Hematopoietic multipotent progenitor cell treated with erythropoietin and hydrocortisone succinate and interleukin-3 and kit ligand, for 4 days (in vitro differentiated cells): ENCODE data around the gene MEN1.

ENCODE experiments used
- DNase-seq: peaks from one replicate; pipeline ENCODE4 v3.0.0-alpha.2; 2015

The MEN1 gene

GRCh38 chr11:64845129-64845775 is 34.9 kb upstream of the MEN1 start:
- DNase-seq, result no peak

- DNase-seq, result peak; percentile 88
These were observed 34.2 kb upstream of the MEN1 start, which contains the start of gene CDC42BPG for GRCh38 chr11:64844330-64845128. TSS of gene CDC42BPG (minus strand) at chr11:64844653. CDS start at chr11:64844569, 84 bp downstream.

DNA sequence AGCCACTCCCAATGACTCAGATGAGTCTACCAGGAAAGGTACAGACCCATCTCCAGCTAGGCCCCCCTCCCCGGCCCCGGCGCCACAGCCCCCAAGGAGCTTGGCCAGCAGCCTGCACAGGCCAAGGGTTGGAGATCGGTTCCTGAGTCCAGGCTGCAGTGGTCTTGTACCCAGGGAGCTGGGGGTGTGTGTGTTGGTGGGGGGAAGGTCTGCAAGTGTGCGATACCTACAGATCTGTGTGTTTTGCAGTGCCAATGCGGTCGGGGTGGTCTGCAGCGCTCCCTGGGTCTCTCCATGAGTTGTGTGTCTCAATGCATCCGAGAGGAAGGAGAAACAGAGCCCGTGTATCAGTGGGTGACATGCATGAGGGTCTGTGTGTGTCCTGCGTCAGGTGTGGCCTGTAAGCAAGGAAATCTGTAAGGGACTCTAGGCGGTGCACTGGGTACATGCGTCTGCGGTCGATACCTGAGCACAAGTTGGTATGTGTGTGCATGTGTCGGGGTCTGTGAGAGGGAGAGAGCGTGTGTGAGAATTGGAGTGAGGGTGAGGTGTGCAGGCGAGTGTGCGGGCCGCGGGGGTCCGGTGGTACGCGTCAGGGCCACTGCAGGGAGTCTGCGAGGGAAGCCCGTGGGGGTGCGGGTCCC is 33.5 kb upstream of the MEN1 start:
- no peak for DNase-seq

DNA sequence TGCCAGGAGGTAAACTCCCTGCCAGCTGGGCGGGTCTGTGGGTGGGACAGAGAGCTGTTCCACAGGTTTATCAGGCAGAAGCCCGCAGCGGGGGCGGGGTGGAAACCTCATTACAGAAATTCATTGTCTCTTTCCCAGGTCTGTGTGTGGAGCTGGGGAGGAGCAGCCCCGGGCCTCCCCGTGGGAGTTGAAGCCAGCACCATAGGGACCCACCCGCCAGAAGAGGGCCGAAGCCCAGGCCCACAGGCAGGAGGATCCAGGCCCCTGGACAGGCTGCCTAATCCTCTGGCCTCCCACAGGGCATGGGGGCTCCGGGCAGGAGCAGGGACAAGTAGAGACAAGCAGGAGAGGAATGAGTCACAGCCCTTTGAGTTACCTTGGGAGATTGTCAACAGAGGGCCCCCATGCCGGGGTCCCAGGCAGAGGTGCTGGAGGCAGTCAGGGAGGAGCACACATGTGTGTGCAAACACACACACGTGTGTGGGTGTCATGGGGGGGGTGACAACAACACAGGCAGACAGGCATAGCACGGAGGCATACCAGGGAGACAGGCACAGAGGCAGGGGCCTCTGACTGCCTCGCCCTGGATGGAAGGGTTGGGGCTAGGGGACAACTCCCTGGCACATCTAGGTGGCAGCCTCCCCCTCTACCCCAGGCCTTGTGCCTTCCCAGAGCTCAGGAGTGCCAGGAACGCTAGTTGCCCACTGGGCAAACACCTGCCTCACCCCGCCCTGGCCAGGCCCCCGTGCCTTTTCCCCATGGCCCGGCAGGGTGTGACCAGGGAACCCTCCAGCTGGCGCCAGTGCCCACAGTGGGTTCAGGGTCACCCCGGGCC is 32.7 kb upstream of the MEN1 start:
- no peak for DNase-seq

DNA sequence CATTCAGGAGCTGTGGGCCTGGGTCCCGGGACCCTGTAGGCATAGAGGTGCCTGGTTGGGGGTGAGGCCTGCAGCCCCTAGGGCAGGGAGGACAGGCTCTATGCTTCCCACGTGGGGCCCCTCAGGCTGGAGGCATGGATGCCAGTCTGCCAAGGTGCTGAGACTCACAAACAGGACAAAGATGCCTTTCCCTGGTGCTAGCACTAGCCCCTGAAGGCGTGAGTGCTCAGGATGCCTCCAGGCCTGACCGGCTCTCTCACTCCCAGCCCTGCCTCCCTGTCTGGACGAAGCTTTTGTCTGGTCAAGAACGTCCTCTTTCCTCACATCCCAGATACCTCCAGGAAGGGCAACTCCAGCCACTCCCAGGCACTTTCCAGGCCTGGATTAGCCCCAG is 32.0 kb upstream of the MEN1 start:
- no peak for DNase-seq

- DNase-seq, result no peak
These were observed 31.4 kb upstream of the MEN1 start for GRCh38 chr11:64841592-64842365.

DNA sequence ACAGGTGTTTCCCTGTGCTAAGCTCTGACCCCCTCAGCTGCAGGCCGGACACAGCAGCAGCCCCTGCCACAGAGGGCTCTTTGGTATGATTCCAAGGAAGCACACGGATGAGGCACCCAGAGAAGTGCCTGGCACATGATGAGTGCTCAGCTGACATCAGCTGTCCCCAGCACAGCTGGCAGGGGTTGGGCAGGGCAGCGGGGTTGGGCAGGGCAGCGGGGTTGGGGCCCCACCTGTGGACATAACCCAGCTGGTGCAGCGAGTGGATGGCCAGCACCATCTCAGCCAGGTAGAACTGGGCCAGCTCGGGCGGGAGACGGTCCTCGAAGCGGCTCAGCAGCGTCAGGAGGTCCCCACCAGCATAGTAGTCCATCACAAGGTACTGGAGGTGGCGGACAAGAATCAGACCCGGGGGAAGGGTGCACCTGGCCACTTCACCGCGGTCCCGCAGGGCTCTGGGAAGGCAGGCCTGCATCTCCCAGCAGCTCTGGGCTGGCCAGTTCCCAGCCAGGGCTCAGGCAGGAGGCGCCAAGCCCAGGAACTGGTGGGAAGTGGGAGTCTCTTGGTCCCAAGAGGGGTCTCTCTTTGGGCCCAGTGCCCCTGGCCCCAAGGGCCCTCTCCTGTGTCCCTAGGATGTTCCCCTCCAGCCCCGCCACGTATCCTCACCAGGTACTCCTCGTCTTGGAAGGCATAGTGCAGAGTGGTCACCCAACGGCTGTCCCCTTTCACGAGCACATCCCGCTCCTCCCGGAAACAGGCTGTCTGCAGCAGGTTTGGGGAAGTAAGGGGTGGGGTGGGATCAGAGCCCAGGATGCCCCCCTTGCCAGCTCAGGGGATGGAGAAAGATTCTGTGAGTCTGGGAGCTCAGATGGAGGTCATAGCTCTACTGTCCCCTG is 29.8 kb upstream of the MEN1 start:
- DNase-seq, result no peak

DNA sequence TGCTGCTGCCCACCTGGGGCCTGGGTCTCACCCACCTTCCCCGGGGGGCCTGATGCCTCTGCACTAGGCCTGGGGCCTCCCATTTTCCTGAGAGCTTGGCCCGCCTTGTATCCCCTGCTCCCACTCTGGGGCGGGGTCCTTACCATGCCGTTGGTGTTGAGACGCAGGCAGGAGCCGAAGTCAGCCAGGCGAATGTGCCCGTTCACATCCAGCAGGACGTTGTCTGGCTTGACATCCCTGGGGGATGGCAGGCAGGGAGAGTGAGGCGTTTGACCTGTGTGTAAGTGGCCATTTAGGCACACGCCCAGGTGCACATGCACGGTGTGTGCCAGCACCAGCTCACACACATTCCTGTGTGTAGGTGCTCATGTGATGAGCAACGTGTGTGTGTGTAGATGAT is 29.0 kb upstream of the MEN1 start:
- no peak for DNase-seq

GRCh38 chr11:64838600-64839334 is 28.4 kb upstream of the MEN1 start:
- DNase-seq, result no peak

DNA sequence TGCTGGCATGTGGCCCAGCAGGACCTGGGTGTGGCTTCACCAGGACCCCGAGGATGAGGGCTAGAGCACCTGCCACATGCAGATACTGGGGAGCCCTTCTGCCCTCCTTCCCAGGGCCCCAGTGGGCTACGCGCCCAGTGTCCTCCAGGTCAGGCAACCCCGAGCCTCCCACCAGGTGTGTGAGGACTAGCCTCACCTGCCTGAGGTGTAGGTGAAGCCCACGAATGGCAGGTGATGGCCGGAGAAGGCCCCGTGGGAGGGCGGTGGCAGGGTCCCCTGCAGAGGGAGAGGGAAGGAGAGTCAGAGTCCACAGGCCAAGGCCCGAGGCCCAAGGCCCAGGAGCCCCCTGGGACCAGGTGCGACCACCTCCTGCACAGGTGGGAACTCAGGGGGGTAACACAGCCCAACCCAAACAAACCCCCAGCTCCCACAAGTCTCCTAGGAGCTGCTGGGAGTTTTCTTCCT is 27.6 kb upstream of the MEN1 start:
- DNase-seq, result no peak

DNA sequence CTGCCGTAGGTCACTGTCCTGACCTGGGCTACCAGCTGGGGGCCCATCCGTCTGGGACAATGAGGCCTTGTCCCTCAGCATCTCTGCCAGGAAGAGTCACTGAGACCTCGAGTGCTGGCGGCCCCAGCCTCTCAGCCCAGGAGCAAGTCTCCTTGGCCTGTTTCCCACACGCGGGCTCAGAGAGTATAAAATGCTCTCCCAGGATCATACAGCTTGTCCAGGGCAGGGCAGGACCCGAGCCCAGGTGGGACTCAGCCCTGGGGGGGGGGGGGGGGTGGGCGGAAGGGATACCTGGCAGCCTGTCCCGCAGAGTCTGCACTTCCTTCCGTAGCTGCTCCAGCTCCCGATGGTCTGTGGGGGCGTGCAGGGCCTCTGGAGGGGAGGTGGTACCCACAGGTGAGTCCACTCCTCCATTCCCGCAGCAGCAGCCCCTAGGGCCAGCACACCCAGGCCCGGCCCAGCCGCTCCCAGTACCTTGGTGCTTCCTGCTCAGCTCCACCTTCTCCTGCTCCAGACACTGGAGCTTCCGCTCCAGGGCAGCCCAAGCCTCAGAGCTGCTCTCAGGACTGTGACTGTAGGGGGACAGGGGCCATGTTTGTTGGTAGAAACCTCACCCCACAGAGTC is 26.2 kb upstream of the MEN1 start:
- no peak for DNase-seq

- no peak for DNase-seq
These were observed 25.5 kb upstream of the MEN1 start for GRCh38 chr11:64835616-64836447.

DNA sequence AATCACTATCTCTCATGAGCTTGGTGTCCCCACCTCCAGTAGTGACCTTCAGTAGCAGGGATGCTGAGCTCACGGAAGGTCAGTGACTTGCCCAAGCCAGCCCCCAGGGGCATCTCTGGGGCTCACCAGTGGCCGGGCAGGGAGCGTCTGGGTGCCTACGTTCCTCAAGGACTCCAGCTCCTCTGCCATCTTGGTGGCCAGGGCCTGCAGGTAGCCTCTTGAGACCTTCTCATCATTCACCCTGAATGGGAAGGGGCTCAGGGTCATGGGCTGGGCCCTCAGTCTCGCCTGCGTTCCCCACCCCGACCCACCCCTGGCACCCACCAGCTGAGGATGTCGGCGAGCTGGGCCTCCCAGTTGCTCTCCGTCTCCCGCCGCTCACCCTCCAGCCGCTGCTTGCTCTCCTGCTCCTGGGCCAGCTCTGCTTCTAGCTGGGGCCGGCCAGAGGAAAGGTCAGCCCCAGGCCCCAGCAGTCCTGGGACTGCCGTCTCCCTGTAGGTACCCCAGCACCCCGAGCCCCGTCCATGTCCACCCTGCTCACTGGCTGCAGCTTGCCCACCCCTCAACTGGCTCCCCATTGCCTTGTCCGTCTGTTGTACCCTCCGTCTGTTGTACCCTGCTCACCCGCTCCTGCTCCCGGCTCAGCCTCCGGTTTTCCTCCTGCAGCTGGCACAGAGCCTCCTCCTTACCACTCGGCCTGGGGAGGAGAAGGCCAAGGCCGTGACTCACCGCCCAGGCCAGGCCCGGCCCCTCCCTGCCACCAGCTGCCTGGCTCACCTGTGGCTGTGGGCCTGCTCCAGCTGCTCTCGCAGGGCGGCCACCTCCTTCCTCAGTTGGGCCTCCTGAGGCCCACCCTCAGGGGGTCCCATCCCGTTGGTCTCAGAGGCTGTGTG is 24.6 kb upstream of the MEN1 start:
- DNase-seq, result no peak

- no peak for DNase-seq
These were observed 23.8 kb upstream of the MEN1 start for GRCh38 chr11:64834031-64834722.

DNA sequence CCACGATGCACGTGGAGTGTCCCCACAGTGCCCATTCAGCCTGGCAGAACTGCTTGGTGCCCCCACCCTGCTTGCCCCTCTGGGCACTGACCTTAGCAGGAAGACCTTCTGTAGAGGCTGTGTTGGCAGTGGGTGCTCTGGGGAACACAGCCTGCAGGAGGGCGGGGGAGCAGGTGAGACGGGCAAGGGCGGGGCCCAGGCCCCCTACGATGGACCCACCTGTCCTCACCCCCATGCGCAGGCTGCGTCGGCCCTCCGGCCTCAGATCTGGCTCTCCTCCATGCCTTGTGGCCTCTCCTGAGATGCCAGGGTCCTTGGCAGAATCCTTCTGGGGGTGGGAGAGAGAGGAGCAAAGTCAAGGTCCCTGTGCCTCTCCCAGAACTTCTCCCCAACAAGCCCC is 23.2 kb upstream of the MEN1 start:
- DNase-seq, result no peak

GRCh38 chr11:64833198-64833502 is 22.8 kb upstream of the MEN1 start:
- no peak for DNase-seq

DNA sequence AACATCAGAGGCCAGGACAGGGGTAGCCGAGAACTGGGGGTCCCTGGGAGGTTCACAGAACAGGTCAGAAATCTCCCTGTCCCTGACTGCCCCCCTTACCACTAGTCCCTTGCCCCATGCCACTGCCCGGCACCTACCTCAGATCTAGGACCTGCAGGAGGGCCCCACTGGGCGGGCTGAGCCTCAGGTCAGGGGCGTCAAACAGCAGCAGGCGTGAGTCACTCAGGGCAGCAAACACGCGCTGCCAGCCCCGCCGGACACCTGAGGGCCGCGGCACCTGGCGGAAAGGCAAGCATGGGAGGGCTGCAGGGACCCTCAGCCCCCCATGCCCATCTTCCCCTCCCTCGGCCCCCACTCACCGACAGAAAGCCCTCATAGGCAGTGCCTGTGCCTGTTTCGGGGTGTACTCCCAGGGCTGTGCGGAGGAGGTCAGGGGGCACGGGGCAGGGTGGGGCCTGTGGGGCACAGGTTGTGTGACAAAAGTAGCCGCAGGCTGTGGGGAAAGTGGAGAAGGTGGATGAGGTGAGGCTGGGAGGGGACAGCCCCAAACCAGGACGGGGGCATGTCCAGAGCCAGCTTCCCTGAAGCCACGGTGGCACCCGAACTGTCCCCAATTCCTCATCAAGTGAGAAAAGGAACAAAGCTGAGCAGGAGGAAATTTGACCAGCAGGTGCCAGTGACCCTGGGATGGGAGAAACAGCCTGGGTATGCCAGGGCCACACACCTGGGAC is 22.3 kb upstream of the MEN1 start:
- no peak for DNase-seq
